Activated CD8-positive, alpha-beta memory T cell treated with anti-CD3 and anti-CD28 coated beads, Interleukin-2, amount 10 ng/mL, durations not matched to agents 7 days and 5 days (primary cell): Measurements from ENCODE around the gene OR2V2. TPM values are rescaled to one million over a fixed set of nuclear protein-coding genes. Genes with fewer than 3 reads are reported as not detected.
"Not testable (repeated sequence)": the region's sequence is repeated elsewhere in the genome, so short reads cannot be mapped to it uniquely, and the experiment has no call there.

Experiments used
- ATAC-seq: fragments of 150-1000 bp; cut with Tn5 transposase; one replicate; pipeline ENCODE4 v1.10.0; 2021; ENCODE audit warnings: moderate library complexity
- CTCF ChIA-PET: fragments of 350-600 bp; sonication (Branson Sonifier 250); formaldehyde crosslinking; loops from one replicate; lab custom pipeline; 2021; ENCODE audit warnings: antibody characterized with exemption; lab: Charles Lee
- DNase-seq: peaks from one replicate; pipeline ENCODE4 v3.0.0-alpha.2; 2020
- H3K27ac Mint-ChIP-seq: one replicate; pipeline ENCODE4 v1.8.0; 2021; ENCODE audit warnings: mild to moderate bottlenecking, mixed read lengths
- H3K27me3 Mint-ChIP-seq: one replicate; pipeline ENCODE4 v1.8.0; 2021; ENCODE audit warnings: mixed read lengths
- H3K36me3 Mint-ChIP-seq: one replicate; pipeline ENCODE4 v1.8.0; 2021; ENCODE audit warnings: mild to moderate bottlenecking, mixed read lengths
- H3K4me1 Mint-ChIP-seq: one replicate; pipeline ENCODE4 v1.8.0; 2021; ENCODE audit warnings: mixed read lengths
- H3K4me3 Mint-ChIP-seq: one replicate; pipeline ENCODE4 v1.8.0; 2021; ENCODE audit warnings: mild to moderate bottlenecking, moderate library complexity, mixed read lengths
- H3K9me3 Mint-ChIP-seq: one replicate; pipeline ENCODE4 v1.8.0; 2022; ENCODE audit warnings: low read depth, mixed read lengths
- total RNA-seq, 2 experiments: library from RNA; stranded (reverse); gene quantifications; one replicate each; pipeline ENCODE4 v1.2.3, GENCODE V29; 2021

Gene OR2V2
- total RNA-seq, 2 experiments from 2014 or later: not detected

DNA sequence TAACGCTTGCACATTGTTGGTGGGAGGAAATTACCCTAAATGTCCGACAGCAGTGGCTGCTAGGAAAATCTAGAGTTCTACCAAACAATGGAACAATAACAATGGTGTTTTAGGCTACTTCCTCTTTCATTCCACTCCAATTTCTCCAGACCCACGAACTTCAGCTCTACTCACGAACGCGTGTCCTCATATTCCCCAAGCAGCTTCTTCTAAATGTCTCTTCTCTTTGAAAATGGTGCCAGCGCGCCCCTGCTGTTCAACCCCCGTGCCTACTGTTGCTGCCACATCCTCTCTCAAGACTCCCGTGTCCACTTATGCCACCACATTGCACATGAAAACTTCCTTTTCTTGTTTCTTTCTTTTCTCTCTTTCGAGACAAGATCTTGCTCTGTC is 25.6 kb downstream of the OR2V2 start:
- ATAC-seq (no peak), DNase-seq (no peak)
- H3K36me3 Mint-ChIP-seq: no peaks in the 10 kb centered on the region
- H3K9me3 Mint-ChIP-seq: no peaks in the 10 kb centered on the region
- peaks cover 66% of the 10 kb centered on the region for H3K27me3 Mint-ChIP-seq
- peaks cover 55% of the 10 kb centered on the region for H3K4me1 Mint-ChIP-seq
- CTCF ChIA-PET: interaction anchor here (1.0 to 4.3 kb wide), 8 partner anchors 12 to 88 kb away, joined by 3 to 36 read pairs (median 6); partner anchors contain the start of genes TRIM52 and TRIM7
- H3K4me3 Mint-ChIP-seq: peak overlapping the region; percentile 79
- H3K27ac Mint-ChIP-seq: peak overlapping the region; percentile 84

DNA sequence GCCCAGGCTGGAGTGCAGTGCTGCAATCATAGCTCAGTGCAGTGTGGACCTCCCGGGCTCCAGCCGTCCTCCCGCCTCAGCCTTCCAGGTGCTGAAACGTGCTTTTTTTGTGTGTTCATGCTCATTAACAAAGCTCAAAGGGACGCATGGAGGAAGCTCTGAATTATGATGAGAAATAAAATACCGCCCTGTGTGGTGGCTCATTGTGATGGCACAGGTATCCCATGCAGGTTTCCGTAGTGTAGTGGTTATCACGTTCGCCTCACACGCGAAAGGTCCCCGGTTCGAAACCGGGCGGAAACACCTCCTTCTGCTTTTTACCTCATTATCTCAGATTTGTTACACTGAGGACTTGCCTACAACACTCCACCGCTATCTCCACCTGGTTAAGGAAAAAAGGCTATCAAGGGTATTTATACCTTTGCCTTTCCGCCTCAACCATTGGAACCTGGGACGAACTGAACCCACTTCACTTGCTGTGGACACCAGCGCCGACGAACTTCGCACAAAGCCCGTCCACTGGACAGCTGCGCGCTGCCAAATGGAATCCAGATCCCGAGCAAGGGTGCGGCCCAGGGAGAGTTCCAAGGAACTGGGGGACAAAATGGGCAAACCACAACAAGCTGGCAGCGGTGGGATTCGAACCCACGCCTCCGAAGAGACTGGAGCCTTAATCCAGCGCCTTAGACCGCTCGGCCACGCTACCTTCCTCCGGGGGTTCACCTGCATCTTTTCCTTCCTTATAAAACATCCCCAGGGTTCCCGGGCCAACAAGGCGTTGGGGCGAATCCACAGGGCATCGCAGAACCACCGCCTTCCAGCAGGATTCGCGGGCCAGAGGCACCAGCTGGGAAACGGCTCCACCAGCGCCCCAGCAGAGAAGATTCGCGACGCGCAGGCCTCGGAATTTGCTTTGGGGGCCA is 26.3 kb downstream of the OR2V2 start:
- no peaks in the 10 kb centered on the region for H3K36me3 Mint-ChIP-seq
- H3K27me3 Mint-ChIP-seq: peaks cover 61% of the 10 kb centered on the region
- H3K4me1 Mint-ChIP-seq: peaks cover 49% of the 10 kb centered on the region
- ATAC-seq (peak; percentile 75), DNase-seq (peak; percentile 83)
- H3K9me3 Mint-ChIP-seq: no peaks in the 10 kb centered on the region
- peak overlapping the region; percentile 79 for H3K4me3 Mint-ChIP-seq
- CTCF ChIA-PET: interaction anchor here (0.8 to 4.3 kb wide), 8 partner anchors 12 to 88 kb away, joined by 3 to 36 read pairs (median 6); partner anchors contain the start of genes TRIM52 and TRIM7
- H3K27ac Mint-ChIP-seq: peak overlapping the region; percentile 84

DNA sequence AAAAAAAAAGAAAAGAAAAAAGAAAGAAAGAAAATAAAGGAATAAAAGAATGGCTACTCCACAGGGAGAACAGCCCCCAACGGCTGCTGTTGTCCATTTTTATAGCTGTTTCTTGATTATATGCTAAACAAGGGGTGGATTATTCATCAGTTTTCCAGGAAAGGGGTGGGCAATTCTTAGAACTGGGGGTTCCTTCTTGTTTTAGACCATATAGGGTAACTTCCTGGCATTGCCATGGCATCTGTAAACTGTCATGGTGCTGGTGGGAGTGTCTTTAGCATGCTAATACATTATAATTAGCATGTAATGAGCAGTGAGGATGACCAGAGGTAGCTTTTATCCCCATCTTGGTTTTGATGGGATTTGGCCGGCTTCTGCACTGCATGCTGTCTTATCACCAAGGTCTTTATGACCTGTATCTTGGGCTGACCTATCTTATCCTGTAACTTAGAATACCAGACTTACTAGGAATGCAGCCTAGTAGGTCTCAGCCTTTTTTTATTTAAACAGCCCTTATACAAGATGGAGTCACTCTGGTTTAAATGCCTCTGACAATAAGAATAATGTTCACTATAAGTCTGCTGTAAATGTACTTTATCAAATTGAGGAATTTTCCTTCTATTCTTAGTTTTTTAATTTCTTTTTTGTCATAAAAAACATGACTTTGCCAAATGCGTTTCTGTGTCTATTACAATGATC is 29.0 kb downstream of the OR2V2 start:
- ATAC-seq (no peak), DNase-seq (no peak)
- peaks cover 40% of the 10 kb centered on the region for H3K27me3 Mint-ChIP-seq
- no peak overlapping the region for H3K27ac Mint-ChIP-seq
- H3K9me3 Mint-ChIP-seq: no peaks in the 10 kb centered on the region
- CTCF ChIA-PET: interaction anchor here (1.2 to 1.6 kb wide), 2 partner anchors 9 to 76 kb away, joined by 4 to 8 read pairs; no protein-coding TSS in a partner anchor
- peaks cover 25% of the 10 kb centered on the region for H3K4me1 Mint-ChIP-seq
- H3K4me3 Mint-ChIP-seq: no peak overlapping the region
- no peaks in the 10 kb centered on the region for H3K36me3 Mint-ChIP-seq

DNA sequence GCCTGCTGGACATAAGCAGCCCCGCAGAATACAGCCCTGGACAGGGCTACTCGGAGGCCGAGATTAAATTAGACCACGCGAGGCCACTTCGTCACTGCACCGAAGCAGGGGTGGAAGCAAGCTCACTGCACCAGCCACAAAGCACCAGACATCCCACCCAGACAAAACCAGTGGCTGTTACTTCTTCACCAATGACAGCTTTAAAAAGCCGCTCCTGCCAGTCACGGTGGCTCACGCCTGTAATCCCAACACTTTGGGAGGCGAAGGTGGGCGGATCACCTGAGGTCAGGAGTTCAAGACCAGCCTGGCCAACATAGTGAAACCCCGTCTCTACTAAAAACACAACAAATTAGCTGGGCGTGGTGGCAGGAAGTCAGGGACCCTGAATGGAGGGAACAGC is 30.2 kb downstream of the OR2V2 start:
- not testable (repeated sequence) for H3K9me3 Mint-ChIP-seq
- peaks cover 28% of the 10 kb centered on the region for H3K4me1 Mint-ChIP-seq

DNA sequence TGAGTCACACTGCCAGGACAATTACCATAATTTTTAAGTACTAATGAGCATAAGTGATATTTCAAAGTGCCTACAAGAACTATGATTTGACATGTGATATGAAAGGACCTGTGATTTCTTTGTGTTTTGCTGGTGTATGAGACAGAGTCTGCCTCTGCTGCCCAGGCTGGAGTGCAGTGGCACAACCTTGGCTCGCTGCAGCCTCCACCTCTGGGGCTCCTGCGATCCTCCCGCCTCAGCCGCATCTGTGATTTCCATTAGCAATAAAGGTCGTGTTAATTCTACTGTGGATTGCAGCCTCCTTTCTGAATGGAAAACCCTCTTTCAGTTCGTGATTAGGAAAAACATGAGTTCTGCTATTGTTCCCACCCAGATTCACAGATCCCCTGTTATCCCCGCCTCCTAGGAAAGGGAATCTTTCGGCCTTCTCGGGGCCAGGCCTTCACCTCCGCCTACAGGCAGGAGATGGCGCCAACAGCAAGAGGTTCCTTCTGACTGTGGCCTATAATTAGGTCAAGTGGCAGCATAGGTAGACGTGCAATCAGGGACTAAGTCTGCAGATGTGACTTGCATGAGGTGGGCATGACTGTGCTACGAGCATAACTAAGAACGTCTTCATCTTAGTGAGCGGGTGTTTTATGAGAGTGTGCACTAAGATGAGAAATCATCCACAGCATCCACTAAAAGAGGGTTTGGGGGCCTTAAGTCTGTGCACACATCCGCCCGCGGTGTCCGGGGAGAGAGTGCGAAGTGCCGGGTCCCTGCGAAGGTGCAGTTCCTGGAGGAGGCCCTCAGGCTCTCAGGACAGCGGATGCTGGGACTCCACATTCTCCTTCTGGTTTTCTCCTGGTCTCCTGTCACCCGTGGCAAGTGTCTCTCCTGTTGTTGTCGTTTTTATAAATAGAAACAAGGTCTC is 34.5 kb downstream of the OR2V2 start:
- ATAC-seq (peak; percentile 48), DNase-seq (peak; percentile 76)
- CTCF ChIA-PET: interaction anchor here (1.0 to 2.9 kb wide), 3 partner anchors 11 to 79 kb away, joined by 6 to 9 read pairs (median 9); partner anchors contain the start of gene TRIM52
- Mint-ChIP-seq H3K36me3 (no peaks in the 10 kb centered on the region), H3K4me3 (peak overlapping the region; percentile 8), H3K27me3 (peaks cover 21% of the 10 kb centered on the region), H3K4me1 (peaks cover 33% of the 10 kb centered on the region), H3K27ac (no peak overlapping the region), H3K9me3 (no peaks in the 10 kb centered on the region)

More for the DNA sequence above, 30.2 kb downstream of the OR2V2 start:
- not testable (repeated sequence) for DNase-seq, ATAC-seq, H3K4me3 Mint-ChIP-seq, H3K36me3 Mint-ChIP-seq, H3K27ac Mint-ChIP-seq
- CTCF ChIA-PET: interaction anchor here (1.6 kb wide), 1 partner anchor 10 kb away, joined by 8 read pairs; no protein-coding TSS in a partner anchor
- H3K27me3 Mint-ChIP-seq: peaks cover 42% of the 10 kb centered on the region

DNA sequence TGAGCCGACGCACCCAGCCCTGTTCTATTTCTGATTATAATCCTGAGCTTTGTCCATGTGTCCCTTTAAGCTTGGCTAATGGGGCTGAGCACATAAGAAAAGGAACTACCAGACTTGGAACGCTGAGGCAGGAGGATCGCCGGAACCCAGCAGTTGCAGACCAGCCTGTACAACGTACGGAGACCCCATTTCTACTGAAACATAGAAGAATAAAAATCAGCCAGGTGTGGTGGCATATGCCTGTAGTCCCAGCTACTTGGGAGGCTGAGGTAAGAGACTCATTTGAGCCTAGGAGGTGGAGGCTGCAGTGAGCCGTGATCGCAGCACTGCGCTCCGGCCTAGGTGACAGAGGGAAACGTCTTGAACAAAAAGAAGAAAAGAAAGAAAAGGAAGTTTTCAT is 35.3 kb downstream of the OR2V2 start:
- CTCF ChIA-PET: interaction anchor here (1.0 to 2.9 kb wide), 2 partner anchors 10 to 24 kb away, joined by 9 read pairs; no protein-coding TSS in a partner anchor
- Mint-ChIP-seq H3K4me1 (peaks cover 38% of the 10 kb centered on the region), H3K9me3 (no peaks in the 10 kb centered on the region), H3K27me3 (peaks cover 14% of the 10 kb centered on the region), H3K36me3 (no peaks in the 10 kb centered on the region), H3K27ac (peak overlapping the region; percentile 88), H3K4me3 (peak overlapping the region; percentile 78)
- DNase-seq: no peak
- ATAC-seq: no peak

DNA sequence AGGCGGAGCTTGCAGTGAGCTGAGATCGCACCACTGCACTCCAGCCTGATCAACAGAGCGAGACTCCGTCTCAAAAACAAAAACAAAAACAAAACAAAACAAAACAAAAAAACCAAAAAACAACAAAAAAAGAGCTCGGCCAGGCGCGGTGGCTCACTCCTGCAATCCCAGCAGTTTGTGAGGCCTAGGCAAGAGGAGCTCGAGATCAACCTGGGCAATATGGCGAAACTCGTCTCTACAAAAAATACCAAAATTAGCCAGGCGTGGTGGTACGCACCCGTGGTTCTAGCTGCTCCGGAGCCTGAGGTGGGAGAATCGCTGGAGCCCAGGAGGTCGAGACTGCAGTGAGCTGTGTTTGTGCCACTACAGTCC is 37.4 kb downstream of the OR2V2 start:
- Mint-ChIP-seq H3K27me3 (peaks cover 12% of the 10 kb centered on the region), H3K4me3 (peak overlapping the region; percentile 81), H3K36me3 (peaks cover 2% of the 10 kb centered on the region), H3K4me1 (peaks cover 44% of the 10 kb centered on the region), H3K27ac (peak overlapping the region; percentile 98), H3K9me3 (no peaks in the 10 kb centered on the region)
- CTCF ChIA-PET: interaction anchor here (0.7 to 4.8 kb wide), 22 partner anchors 8 to 77 kb away, joined by 3 to 36 read pairs (median 6); partner anchors contain the start of genes RACK1, TRIM41 and TRIM7
- DNase-seq (no peak), ATAC-seq (no peak)

DNA sequence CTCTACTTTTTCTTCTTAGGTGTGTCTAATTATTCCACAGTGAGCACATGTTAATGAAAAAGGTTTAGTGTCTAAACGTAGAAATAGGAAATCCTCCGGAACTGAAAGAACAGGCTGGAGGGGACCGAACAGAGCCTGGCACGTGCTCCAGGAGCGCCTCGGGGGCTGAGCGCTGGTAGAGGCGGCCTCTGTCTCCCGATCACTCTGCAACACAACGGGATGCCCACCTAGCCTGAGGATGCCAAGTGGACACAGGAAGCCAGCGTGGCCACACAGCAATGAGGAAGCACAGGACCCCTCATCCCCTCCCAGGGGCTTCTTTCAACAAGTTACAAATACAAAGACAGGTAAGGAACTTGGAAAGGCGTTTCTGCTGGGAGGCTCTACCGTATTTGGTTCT is 38.2 kb downstream of the OR2V2 start:
- Mint-ChIP-seq H3K4me1 (peaks cover 45% of the 10 kb centered on the region), H3K4me3 (no peak overlapping the region), H3K36me3 (peaks cover 2% of the 10 kb centered on the region), H3K27ac (no peak overlapping the region), H3K9me3 (no peaks in the 10 kb centered on the region), H3K27me3 (peaks cover 12% of the 10 kb centered on the region)
- ATAC-seq (no peak), DNase-seq (no peak)
- CTCF ChIA-PET: interaction anchor here (1.1 to 4.8 kb wide), 10 partner anchors 12 to 70 kb away, joined by 3 to 36 read pairs (median 8); partner anchors contain the start of gene TRIM7

DNA sequence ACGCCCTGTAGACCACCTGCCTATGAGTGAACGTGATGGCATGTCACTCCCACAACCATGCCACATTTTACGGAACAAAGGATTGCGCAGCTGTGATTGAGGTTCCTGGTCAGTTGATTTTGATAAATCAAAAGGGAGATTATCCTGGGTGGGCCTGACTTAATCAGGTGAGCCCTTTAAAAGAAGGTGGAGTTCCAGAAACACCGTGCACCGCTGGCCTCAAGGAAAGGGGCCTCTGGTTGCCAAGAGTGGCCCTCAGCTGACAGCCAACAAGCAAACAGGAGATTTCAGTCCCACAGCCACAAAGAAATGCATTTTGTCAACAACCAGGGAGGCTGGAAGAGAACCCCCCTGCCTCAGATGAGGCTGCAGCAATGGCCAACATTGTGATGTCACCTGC is 38.6 kb downstream of the OR2V2 start:
- H3K4me1 Mint-ChIP-seq: peaks cover 45% of the 10 kb centered on the region
- H3K9me3 Mint-ChIP-seq: no peaks in the 10 kb centered on the region
- CTCF ChIA-PET: interaction anchor here (4.8 to 9.4 kb wide), 2 partner anchors 12 to 20 kb away, joined by 36 to 129 read pairs; partner anchors contain the start of gene TRIM7
- H3K4me3 Mint-ChIP-seq: no peak overlapping the region
- ATAC-seq (no peak), DNase-seq (no peak)
- H3K27me3 Mint-ChIP-seq: peaks cover 10% of the 10 kb centered on the region
- H3K36me3 Mint-ChIP-seq: peaks cover 2% of the 10 kb centered on the region
- H3K27ac Mint-ChIP-seq: no peak overlapping the region

DNA sequence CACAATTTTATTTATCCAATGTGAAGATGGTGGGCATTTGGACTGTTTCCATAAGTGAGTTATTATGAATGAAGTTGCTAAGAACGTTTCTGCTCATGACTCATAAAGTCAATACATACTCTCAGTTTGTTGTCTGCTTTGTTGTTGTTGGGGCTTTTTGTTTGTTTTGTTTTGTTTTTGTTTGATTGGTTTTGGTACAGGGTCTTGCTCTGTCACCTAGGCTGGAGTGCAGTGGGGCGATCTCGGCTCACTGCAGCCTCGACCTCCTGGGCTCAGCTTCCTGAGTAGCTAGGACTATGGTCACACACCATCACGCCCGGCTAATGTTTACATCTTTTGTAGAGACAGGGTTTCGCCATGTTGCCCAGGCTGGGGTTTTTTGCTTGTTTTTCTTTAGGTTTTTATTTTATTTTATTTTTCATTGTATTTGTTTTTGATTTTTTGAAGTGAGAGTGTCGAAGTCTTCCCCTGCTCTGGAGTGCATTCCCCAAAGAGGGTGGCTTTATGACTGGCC is 39.7 kb downstream of the OR2V2 start:
- H3K4me3 Mint-ChIP-seq: peak overlapping the region; percentile 98
- ATAC-seq: no peak
- H3K9me3 Mint-ChIP-seq: no peaks in the 10 kb centered on the region
- peak overlapping the region; percentile 97 for H3K27ac Mint-ChIP-seq
- peaks cover 42% of the 10 kb centered on the region for H3K4me1 Mint-ChIP-seq
- H3K27me3 Mint-ChIP-seq: peaks cover under 1% of the 10 kb centered on the region
- CTCF ChIA-PET: interaction anchor here (1.3 to 9.4 kb wide), 7 partner anchors 13 to 75 kb away, joined by 3 to 129 read pairs (median 11); partner anchors contain the start of genes TRIM41, TRIM52 and TRIM7
- no peak for DNase-seq
- peaks cover 5% of the 10 kb centered on the region for H3K36me3 Mint-ChIP-seq

DNA sequence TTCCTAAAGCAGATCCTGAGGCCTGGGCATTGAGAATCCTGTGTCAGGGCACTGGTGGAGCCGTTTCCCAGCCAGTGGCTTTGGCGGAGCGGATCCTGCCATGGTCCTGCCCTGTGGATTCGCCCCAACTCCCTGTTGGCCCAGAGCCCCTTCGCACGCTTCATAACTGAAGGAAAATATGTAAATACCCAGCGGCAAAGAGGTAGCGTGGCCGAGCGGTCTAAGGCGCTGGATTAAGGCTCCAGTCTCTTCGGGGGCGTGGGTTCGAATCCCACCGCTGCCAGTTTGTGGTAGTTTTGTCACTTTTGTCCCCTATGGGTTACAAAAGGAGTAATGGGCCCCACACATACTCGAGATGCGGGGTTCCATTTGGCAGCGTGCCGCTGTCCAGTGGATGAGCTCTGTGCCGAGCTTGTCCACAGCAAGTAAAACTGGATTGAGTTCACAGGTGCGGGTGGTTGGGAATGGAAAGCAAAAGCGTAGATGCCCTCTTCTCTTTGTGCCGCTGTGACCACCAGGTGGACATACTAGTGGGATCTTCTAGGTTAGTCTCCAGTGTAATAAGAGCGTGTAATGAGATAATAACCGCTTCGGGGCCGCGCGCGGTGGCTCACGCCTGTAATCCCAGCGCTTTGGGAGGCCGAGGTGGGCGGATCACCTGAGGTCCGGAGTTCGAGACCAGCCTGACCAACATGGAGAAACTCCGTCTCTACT is 40.3 kb downstream of the OR2V2 start:
- Mint-ChIP-seq H3K9me3 (no peaks in the 10 kb centered on the region), H3K27ac (peak overlapping the region; percentile 97), H3K4me3 (peak overlapping the region; percentile 98), H3K27me3 (no peaks in the 10 kb centered on the region), H3K4me1 (peaks cover 38% of the 10 kb centered on the region), H3K36me3 (peaks cover 5% of the 10 kb centered on the region)
- DNase-seq (peak; percentile 85), ATAC-seq (no peak)
- CTCF ChIA-PET: interaction anchor here (1.0 to 9.4 kb wide), 12 partner anchors 12 to 74 kb away, joined by 3 to 129 read pairs (median 4); partner anchors contain the start of genes TRIM41, TRIM52 and TRIM7
